ENCODE results near the gene RHOV.

RHOV gene

DNA sequence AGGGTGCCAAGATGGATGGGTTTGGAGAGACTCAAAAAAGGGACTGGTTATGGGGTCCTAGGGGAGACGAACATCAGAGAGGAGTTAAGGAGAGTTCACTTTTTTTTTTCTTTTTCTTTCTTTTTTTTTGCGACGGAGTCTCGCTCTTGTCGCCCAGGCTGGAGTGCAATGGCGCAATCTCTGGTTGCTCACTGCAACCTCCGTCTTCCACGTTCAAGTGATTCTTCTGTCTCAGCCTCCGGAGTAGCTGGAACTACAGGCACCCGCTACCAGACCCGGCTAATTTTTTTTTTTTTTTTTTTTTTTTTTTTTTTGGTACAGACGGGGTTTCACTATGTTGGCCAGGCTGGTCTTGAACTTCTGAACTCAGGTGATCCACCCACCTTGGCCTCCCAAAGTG is 29.0 kb downstream of the RHOV start:
- DNase-seq (ENCODE audit: low spot score) = no peak

DNA sequence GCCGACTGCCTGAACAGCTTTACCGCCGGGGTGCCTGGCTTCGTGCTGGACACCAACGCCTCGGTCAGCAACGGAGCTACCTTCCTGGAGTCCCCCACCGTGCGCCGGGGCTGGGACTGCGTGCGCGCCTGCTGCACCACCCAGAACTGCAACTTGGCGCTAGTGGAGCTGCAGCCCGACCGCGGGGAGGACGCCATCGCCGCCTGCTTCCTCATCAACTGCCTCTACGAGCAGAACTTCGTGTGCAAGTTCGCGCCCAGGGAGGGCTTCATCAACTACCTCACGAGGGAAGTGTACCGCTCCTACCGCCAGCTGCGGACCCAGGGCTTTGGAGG is 29.4 kb downstream of the RHOV start:
- DNase-seq (ENCODE audit: low spot score) = no peak

DNA sequence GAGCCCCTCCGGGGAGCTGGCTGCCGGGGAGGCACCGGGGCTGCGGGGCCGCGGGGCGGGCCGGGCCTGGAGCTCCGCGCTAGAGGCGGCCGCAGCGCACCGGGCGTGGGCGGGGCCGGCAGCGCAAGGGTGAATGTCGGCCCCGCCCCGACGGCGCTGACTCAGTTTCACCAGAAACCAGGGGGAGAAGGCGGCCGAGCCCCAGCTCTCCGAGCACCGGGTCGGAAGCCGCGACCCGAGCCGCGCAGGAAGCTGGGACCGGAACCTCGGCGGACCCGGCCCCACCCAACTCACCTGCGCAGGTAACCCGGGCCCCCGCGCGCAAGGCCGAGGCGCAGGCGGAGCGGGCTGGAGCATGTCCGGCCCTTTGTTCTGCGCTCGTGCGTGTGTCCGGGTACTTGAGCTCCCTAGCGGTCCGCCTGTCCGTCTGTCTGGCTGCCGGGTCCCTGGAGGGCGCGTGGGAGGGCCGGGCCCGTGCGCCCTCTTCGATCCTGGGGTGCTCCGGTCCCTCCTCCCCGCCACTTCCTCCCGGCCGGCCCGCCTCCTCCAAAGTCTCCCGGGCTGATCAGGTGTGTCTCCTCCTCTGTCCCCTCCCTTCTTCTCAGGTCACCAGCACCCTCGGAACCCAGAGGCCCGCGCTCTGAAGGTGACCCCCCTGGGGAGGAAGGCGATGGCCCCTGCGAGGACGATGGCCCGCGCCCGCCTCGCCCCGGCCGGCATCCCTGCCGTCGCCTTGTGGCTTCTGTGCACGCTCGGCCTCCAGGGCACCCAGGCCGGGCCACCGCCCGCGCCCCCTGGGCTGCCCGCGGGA is 29.9 kb downstream of the RHOV start, which contains the start of gene SPINT1:
SPINT1 (plus strand) TSS at position 164 of the 811 bp plus-strand sequence; CDS start at position 671, 507 bp downstream.
- no peak for DNase-seq (ENCODE audit: low spot score)

DNA sequence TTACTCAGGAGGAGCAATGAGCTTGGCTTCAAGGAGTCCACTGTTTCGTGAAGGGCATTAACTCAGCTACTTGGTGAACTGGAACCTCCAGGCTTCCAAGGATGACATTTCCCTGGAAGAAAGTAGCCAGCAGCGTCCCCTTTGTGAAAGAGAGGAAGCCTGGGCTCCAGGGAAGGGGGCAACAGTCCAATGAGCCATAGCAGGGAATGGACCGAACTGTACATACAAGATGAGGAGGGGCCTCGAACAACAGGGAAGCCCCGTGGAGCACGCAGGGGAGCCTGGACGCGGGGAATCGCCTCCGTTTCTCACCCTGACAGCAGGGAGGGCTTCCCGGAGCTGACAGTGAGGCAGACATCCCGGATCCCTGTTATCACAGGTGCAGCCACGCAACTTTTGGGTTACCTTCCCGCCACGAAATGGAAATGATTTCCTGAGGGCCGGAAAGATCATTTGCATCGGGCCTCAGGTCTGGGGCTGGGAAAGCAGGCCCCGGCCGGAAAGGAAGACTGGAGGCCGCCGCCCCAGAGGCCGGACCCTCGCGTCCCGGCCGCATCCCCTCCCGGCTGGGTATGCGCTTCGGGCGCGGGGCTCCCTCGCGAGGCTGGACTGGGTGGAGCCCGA is 30.7 kb downstream of the RHOV start:
- no peak for DNase-seq (ENCODE audit: low spot score)

DNA sequence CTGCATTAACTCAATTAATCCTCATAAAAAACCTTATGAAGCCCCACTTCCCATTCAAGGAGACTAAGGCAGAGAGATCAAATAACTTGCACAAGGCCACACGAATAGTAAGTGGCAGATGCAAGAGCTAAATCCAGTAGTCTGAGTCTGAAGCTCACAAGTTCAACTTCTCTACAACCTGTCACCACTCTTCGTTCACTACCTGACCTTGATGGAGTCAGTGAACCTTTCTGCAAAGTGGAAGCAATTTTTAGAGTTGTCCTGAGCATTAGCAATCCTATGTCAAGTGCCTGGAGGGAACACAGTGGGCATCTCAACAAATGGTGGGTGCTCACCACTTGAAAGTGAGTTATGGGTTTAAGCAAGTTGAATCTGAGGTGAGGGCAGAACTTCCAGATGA is 32.3 kb downstream of the RHOV start:
- no peak for DNase-seq (ENCODE audit: low spot score)

DNA sequence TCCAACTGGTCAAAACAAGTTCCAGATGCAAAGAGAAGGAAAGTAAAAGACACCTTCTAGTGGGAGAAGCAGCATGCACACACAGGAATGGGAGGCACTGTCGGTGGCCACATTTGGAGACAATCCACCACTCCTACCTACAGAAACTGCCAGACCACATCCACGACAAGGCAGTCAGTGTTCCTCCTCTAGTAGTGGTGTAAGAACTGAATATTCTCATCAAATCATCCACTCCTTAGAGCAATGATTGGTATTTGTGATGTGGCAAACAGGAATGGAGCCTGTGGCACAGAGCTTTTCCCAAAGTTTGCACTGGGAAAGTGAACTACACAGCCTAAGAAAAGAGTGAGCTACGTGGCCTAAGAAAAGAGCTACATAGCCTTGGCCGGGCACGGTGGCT is 35.3 kb downstream of the RHOV start:
- no peak for DNase-seq (ENCODE audit: low spot score)

DNA sequence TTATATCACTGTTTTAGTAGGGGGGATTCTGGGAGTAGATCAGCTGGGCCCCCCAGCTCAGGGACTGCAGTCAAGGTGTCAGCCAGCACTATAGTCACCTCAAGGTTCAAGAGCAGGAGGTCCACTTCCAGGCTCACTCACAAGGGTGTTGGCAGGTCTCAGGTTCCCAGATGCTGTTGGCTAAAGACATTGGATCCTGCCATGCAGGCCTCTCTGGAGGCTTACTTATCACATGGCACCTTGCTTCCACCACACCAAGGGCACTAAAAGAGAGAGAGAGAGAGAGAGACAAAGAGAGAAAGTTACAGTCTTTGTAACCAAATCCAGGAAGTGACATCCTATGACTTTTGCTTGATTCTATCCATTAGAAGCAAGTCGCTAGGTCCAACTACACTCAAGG is 38.0 kb downstream of the RHOV start:
- no peak for DNase-seq (ENCODE audit: low spot score)

DNA sequence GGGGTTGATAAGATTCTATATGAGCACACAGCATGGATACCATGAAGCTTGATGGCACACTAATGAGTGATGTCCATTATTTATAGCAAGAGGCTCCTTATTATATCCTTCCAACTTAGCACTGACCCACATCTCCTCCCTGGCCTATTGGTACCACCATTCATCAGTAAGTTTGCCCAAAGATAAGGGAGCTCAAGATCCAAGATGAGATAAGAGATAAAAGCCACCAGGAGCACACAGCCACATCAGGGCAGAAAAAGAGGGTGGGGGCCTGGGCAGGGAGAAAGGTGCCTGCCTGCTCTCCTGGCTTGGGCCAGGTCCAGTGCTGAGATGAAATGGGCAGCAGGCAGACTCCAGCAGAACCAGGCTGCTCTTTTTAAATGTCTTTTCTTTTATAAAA is 41.1 kb downstream of the RHOV start:
- DNase-seq (ENCODE audit: low spot score) = no peak

DNA sequence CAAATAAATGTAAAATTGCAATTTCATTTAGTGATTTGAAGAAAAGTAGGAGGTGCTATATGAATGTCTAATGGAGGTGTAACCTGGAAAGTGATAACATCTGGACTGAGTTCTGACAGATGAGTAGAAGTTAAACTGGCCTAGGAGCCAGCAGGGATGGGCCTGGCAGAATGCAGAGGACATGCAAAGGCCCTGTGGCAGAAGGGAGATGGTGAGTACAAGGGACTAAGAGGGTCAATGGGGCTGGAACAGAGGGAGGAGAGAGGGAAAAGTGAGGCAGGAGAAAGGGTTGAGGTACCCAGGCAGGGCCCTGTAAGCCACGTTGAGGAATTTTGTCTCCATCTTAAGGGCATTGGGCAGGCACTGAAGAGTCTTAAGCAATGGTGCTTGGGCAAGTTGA is 42.2 kb downstream of the RHOV start:
- DNase-seq (ENCODE audit: low spot score) = no peak

DNA sequence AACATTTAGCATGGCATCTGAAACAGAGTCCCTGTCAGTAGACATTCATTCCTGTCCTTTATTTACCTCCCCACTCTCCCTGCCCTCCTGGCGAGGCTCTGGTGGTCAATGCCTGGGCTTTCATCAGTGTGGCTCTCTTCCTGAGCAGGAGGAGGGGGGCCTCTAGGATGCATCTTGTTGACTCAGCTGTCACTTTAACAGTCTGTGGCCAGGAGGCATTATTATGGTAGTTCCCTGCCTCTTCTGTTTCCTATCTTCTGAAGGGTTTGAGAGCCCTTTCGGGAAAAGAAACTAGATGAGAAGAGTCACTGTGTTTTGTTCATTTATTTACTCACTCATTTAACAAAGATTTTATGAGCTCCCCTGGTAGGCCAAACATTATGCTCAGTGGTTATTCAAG is 43.1 kb downstream of the RHOV start:
- no peak for DNase-seq (ENCODE audit: low spot score)

DNA sequence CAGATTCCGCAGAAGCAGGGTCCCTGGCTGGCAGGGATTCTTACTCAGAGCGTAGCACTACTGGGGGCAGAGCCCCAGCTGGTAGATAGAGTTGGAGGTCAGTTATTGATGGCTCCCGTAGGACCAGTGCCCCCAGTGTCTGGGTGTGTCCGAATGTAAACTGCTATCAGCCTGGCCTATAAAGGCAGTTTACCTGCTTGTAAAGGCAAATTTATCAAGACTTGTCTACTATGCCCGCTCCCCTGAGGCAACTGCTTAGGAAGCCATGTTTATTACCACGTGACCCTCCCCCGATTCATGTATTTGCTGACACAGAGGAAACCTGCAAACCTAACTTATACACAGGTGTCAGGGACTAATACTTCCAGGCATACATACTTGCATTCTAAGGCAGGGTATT is 44.9 kb downstream of the RHOV start:
- no peak for DNase-seq (ENCODE audit: low spot score)

DNA sequence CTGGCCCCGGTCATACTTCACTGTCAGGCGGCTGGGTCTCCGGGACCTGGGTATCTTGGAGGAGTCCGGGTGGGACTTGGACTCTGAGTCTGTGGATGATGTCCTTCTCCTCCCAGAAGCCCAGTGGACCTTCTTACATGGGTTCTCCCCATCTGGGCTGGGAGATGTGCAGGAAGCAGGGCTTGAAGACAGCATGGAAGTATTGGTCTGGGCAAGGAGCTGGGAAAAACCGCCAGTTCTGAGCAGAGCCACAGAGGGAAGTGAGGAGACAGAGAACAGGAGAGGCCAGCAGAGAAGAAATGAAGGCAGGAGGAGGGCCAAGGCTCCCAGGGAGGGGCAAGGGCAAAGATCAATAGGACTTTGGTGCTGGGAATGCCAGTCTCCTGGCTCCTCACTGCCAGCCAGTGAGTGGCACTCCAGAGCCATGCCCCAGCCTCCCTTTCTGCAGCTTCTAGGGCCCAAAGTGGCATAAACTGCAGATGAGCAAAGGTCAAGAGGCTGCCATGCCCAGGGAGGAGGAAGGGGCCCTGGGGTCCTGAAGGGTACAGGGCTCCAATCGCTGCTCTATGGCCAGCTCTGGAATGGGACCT is 45.5 kb downstream of the RHOV start, which contains the start of gene PPP1R14D:
PPP1R14D (minus strand) TSS at position 262 of the 590 bp plus-strand sequence; CDS start at position 195, 67 bp downstream.
- no peak for DNase-seq (ENCODE audit: low spot score)

DNA sequence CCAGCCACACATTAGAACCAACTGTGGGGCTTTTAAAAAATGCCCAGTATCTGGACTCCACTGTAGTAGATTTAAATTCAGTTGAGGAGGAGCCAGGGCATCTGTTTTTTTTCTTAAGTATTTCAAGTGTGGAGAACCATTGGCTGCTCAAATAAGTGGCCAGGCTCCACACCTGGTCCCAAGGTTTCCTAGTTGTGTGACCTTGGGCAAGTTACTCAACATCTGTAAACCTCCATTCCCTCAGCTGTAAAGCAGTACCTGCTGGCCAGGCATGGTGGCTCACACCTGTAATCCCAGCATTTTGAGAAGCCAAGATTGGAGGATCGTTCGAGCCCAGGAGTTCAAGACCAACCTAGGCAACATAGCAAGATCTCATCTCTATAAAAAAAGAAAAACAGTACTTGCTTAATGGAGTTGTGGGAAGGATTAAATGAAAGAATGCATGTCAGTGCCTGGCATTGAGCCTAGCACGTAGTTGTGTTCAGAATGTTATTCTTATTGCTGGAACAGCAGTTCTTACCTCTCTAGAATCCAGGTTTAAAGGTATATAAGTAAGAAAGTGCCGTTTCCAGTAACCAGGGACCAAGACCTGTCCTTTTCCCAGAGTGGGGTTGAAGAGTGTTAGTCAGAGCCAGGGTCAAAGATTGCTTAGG is 47.5 kb downstream of the RHOV start:
- DNase-seq (ENCODE audit: low spot score) = no peak

DNA sequence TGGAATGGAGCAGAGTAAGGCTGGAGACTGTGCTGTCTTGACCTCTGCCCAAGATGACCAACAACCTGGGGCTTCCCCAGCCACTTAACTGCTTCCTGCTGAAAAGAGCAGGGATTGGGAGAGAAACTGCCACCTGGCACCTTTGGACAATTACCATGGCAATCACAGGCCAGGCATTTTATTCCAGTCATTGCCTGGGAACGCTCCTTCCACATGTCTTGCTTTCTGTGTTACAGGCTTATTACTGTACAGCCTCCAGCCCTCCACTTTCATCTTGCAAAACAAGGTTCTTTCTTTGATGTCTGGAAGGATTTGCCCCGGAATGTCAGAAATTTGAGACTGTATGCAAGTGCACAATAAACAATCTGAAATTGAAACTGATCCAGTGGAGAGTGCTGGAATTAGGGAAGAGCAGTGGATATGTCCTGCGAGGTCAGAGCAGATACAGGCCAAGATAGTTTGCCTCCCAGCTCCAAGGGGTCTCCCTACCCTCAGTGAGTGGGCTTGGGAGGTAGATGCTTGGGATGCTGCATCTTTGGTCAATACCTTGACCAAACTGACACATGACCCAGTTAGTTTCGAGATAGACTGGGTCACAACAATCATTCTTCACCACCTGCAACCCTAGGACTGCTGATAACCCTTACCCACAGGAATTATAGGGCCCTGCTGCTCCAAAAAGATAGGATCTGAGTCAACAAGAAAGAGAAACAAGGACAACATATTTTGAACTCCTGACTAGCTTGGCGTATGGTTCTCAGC is 48.2 kb downstream of the RHOV start:
- DNase-seq (ENCODE audit: low spot score) = no peak

DNA sequence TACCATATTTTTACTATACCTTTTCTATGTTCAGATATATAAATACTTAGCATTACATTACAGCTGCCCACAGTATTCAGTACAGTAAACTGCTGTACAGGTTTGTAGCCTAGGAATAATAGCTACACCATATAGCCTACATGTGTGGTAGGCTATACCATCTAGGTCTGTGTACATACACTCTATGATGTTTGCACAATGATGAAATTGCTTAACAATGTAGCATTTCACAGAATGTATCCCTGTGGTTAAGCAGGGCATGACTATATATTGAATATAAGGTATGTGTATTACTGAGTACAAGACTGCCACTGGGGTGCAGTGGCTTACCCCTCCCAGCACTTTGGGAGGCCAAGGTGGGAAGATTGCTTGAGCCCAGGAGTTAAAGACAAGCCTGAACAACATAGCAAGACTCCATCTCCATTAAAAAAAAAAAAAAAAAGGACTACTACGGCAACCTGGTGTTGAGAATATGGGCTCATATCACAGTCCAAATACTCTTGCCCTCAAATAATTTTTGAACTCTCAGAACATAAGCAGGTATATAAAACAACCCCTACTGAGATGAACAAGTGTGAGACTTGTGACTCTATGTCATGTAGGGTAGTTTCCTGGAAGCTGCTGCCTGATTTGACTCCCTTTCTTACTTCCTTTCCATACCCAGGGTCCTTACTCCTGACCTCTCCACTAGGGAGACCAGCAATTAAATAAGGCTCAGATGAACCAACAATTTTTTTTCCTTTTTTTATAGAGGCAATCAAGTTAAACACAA is 50.3 kb downstream of the RHOV start:
- no peak for DNase-seq (ENCODE audit: low spot score)
